Mesenchymal stem cell (in vitro differentiated cells and primary cell): ENCODE results near the gene VPS8.

ENCODE experiments used
- DNase-seq: peaks from one replicate; pipeline ENCODE4 v3.0.0-alpha.2; 2013
- H2AFZ ChIP-seq: one replicate; pipeline ENCODE4 v1.6.1; 2013; ENCODE audit warnings: low read depth, mild to moderate bottlenecking, control low read depth, inconsistent platforms, low read length, moderate library complexity
- H2AK5ac ChIP-seq: 2 replicates; pipeline ENCODE4 v1.6.1; 2013; ENCODE audit warnings: low read length, moderate library complexity, mild to moderate bottlenecking, inconsistent platforms; ENCODE audit not compliant: severe bottlenecking
- H2BK120ac ChIP-seq: one replicate; pipeline ENCODE4 v1.6.1; 2013; ENCODE audit warnings: low read depth, mild to moderate bottlenecking, inconsistent platforms, low read length, moderate library complexity
- H2BK12ac ChIP-seq, 2 experiments: one replicate each; pipeline ENCODE4 v1.6.1; 2013; ENCODE audit warnings: inconsistent platforms in 2 of 2, low read length in 2 of 2, mild to moderate bottlenecking in 2 of 2, moderate library complexity in 2 of 2, control low read depth in 1 of 2
- H2BK15ac ChIP-seq: one replicate; pipeline ENCODE4 v1.6.1; 2013; ENCODE audit warnings: mild to moderate bottlenecking, low read depth, inconsistent platforms; ENCODE audit not compliant: poor library complexity, severe bottlenecking
- H2BK5ac ChIP-seq: 2 replicates; pipeline ENCODE4 v1.6.1; 2013; ENCODE audit warnings: low read depth, mild to moderate bottlenecking, low read length, control low read depth, inconsistent platforms; ENCODE audit not compliant: poor library complexity, severe bottlenecking
- H3K14ac ChIP-seq, 2 experiments: one replicate each; pipeline ENCODE4 v1.6.1; 2013; ENCODE audit warnings: inconsistent platforms in 2 of 2, low read length in 2 of 2, control low read depth in 1 of 2, mild to moderate bottlenecking in 1 of 2, moderate library complexity in 1 of 2
- H3K18ac ChIP-seq, 2 experiments: one replicate each; pipeline ENCODE4 v1.6.1; 2013; ENCODE audit warnings: inconsistent platforms in 2 of 2, low read length in 2 of 2, control low read depth in 1 of 2, low read depth in 1 of 2, mild to moderate bottlenecking in 1 of 2
- H3K23ac ChIP-seq, 2 experiments: one replicate each; pipeline ENCODE4 v1.6.1; 2013; ENCODE audit warnings: inconsistent platforms in 2 of 2, low read length in 2 of 2, mild to moderate bottlenecking in 2 of 2, moderate library complexity in 2 of 2, control low read depth in 1 of 2
- H3K27ac ChIP-seq: 2 replicates; pipeline ENCODE4 v1.5.1; 2013; ENCODE audit warnings: mild to moderate bottlenecking, moderate library complexity, low read length, control low read depth, inconsistent platforms; ENCODE audit not compliant: poor library complexity, severe bottlenecking
- H3K27me3 ChIP-seq, 2 experiments: 2 replicates each; pipeline versions ENCODE4 v1.6.1 to v1.7.0; 2013; ENCODE audit warnings: low read length in 2 of 2, mild to moderate bottlenecking in 2 of 2, moderate library complexity in 2 of 2, control low read depth in 1 of 2, inconsistent platforms in 1 of 2; ENCODE audit not compliant: control insufficient read depth in 1 of 2, insufficient read depth in 1 of 2
- H3K36me3 ChIP-seq, 2 experiments: 2 replicates each; pipeline versions ENCODE4 v1.6.1 to v1.7.0; 2013; ENCODE audit warnings: low read length in 2 of 2, control low read depth in 1 of 2, inconsistent platforms in 1 of 2, low read depth in 1 of 2, mild to moderate bottlenecking in 1 of 2; ENCODE audit not compliant: insufficient read depth in 2 of 2, control insufficient read depth in 1 of 2
- H3K4ac ChIP-seq, 2 experiments: one replicate each; pipeline ENCODE4 v1.6.1; 2013; ENCODE audit warnings: inconsistent platforms in 2 of 2, low read length in 2 of 2, mild to moderate bottlenecking in 2 of 2, moderate library complexity in 2 of 2, control low read depth in 1 of 2, low read depth in 1 of 2
- H3K4me1 ChIP-seq: 2 replicates; pipeline ENCODE4 v1.6.1; 2013; ENCODE audit warnings: low read depth, low read length, control low read depth; ENCODE audit not compliant: control insufficient read depth, insufficient read depth
- H3K4me2 ChIP-seq: 2 replicates; pipeline ENCODE4 v1.6.1; 2013; ENCODE audit warnings: low read length, mild to moderate bottlenecking, inconsistent platforms; ENCODE audit not compliant: poor library complexity, severe bottlenecking
- H3K4me3 ChIP-seq, 2 experiments: 2 replicates each; pipeline versions ENCODE4 v1.5.1 to v1.7.0; 2013; ENCODE audit warnings: low read length in 2 of 2, mild to moderate bottlenecking in 2 of 2, control low read depth in 1 of 2, low read depth in 1 of 2; ENCODE audit not compliant: insufficient read depth in 1 of 2
- H3K79me1 ChIP-seq: replicated peaks from 2 replicates; pipeline ENCODE4 v1.6.1; 2013; ENCODE audit warnings: mild to moderate bottlenecking, control low read depth, low read length, inconsistent platforms; ENCODE audit not compliant: poor library complexity, severe bottlenecking
- H3K9ac ChIP-seq: 2 replicates; pipeline ENCODE4 v1.7.0; 2013; ENCODE audit warnings: mild to moderate bottlenecking, low read length, moderate library complexity
- H3K9me3 ChIP-seq: 2 replicates; pipeline ENCODE4 v1.7.0; 2013; ENCODE audit warnings: mild to moderate bottlenecking, low read length; ENCODE audit not compliant: control insufficient read depth
- H4K8ac ChIP-seq: one replicate; pipeline ENCODE4 v1.6.1; 2013; ENCODE audit warnings: inconsistent platforms, mild to moderate bottlenecking, low read length, moderate library complexity
- H4K91ac ChIP-seq: one replicate; pipeline ENCODE4 v1.6.1; 2013; ENCODE audit warnings: mild to moderate bottlenecking, low read length, inconsistent platforms
- whole genome bisulfite sequencing: methylation state at CpG from one replicate; pipeline ENCODE4 v1.1.7; 2013; ENCODE audit warnings: mixed read lengths; 5-methylcytosine and 5-hydroxymethylcytosine counted together

VPS8 gene

GRCh38 chr3:185057829-185058228 is 245.9 kb downstream of the VPS8 start:
- no peak overlapping the region for H3K4ac ChIP-seq
- no peak overlapping the region for H4K91ac ChIP-seq
- H3K18ac ChIP-seq: no peak overlapping the region
- peaks cover 2 to 33% of the 10 kb centered on the region in 2 experiments for H3K36me3 ChIP-seq
- H3K79me1 ChIP-seq: no peaks in the 10 kb centered on the region
- no peak overlapping the region for H4K8ac ChIP-seq
- no peak for DNase-seq
- H2AK5ac ChIP-seq: no peak overlapping the region
- H3K9ac ChIP-seq: no peak overlapping the region
- H2BK12ac ChIP-seq: no peak overlapping the region
- WGBS: 88% methylated on average over 1 of the region's 1 CpG
- no peak overlapping the region for H3K27ac ChIP-seq
- no peak overlapping the region for H3K23ac ChIP-seq
- H2BK15ac ChIP-seq: no peak overlapping the region
- no peak overlapping the region for H2BK5ac ChIP-seq
- no peaks in the 10 kb centered on the region for H3K27me3 ChIP-seq
- H3K4me1 ChIP-seq: no peaks in the 10 kb centered on the region
- H3K4me3 ChIP-seq: no peak overlapping the region
- no peak overlapping the region for H3K4me2 ChIP-seq
- H2BK120ac ChIP-seq: no peak overlapping the region
- H3K9me3 ChIP-seq: peaks cover 17% of the 10 kb centered on the region
- H2AFZ ChIP-seq: no peak overlapping the region
- H3K14ac ChIP-seq: no peak overlapping the region

GRCh38 chr3:185058796-185059195 is 246.8 kb downstream of the VPS8 start:
- no CpG with 5 or more reads among the region's 2 CpGs for WGBS
- H3K9ac ChIP-seq: no peak overlapping the region
- no peak for DNase-seq

GRCh38 chr3:185059766-185060165 is 247.8 kb downstream of the VPS8 start:
- H3K27ac ChIP-seq: no peak overlapping the region
- H2BK12ac ChIP-seq: no peak overlapping the region
- no peak overlapping the region for H3K18ac ChIP-seq
- peaks cover 17% of the 10 kb centered on the region for H3K9me3 ChIP-seq
- H3K36me3 ChIP-seq: peaks cover 0 to 18% of the 10 kb centered on the region in 2 experiments
- no peak overlapping the region for H3K23ac ChIP-seq
- no peaks in the 10 kb centered on the region for H3K79me1 ChIP-seq
- no peak for DNase-seq
- H3K4me1 ChIP-seq: no peaks in the 10 kb centered on the region
- 73% methylated on average over 2 of the region's 2 CpGs for WGBS
- no peak overlapping the region for H2BK5ac ChIP-seq
- no peak overlapping the region for H3K4ac ChIP-seq
- H2BK120ac ChIP-seq: no peak overlapping the region
- no peak overlapping the region for H4K91ac ChIP-seq
- no peak overlapping the region for H2AK5ac ChIP-seq
- no peak overlapping the region for H3K14ac ChIP-seq
- H2BK15ac ChIP-seq: no peak overlapping the region
- no peak overlapping the region for H2AFZ ChIP-seq
- H4K8ac ChIP-seq: no peak overlapping the region
- H3K27me3 ChIP-seq: no peaks in the 10 kb centered on the region
- H3K9ac ChIP-seq: no peak overlapping the region
- H3K4me3 ChIP-seq: no peak overlapping the region
- H3K4me2 ChIP-seq: no peak overlapping the region

More at GRCh38 chr3:185058796-185059195, 246.8 kb downstream of the VPS8 start:
- Histone ChIP-seq H3K36me3 (peaks cover 2 to 25% of the 10 kb centered on the region in 2 experiments), H3K4ac (no peak overlapping the region), H3K79me1 (no peaks in the 10 kb centered on the region), H3K9me3 (peaks cover 17% of the 10 kb centered on the region), H3K4me2 (no peak overlapping the region), H3K4me3 (no peak overlapping the region), H4K91ac (no peak overlapping the region), H3K27ac (no peak overlapping the region), H2BK15ac (no peak overlapping the region), H3K23ac (no peak overlapping the region), H2AK5ac (no peak overlapping the region), H4K8ac (no peak overlapping the region), H3K27me3 (no peaks in the 10 kb centered on the region), H3K4me1 (no peaks in the 10 kb centered on the region), H2BK120ac (no peak overlapping the region), H3K14ac (no peak overlapping the region), H2BK12ac (no peak overlapping the region), H3K18ac (no peak overlapping the region), H2AFZ (no peak overlapping the region), H2BK5ac (no peak overlapping the region)

GRCh38 chr3:185060655-185061054 is 248.7 kb downstream of the VPS8 start:
- Histone ChIP-seq H2AK5ac (no peak overlapping the region), H3K23ac (no peak overlapping the region), H3K36me3 (peaks cover 0 to 10% of the 10 kb centered on the region in 2 experiments), H2AFZ (no peak overlapping the region), H3K79me1 (no peaks in the 10 kb centered on the region), H2BK15ac (no peak overlapping the region), H3K27ac (no peak overlapping the region), H2BK5ac (no peak overlapping the region), H3K4me1 (no peaks in the 10 kb centered on the region), H3K27me3 (no peaks in the 10 kb centered on the region), H4K8ac (no peak overlapping the region), H3K4ac (no peak overlapping the region), H2BK12ac (no peak overlapping the region), H2BK120ac (no peak overlapping the region), H3K9ac (no peak overlapping the region), H3K14ac (no peak overlapping the region), H3K4me3 (no peak overlapping the region), H3K4me2 (no peak overlapping the region), H3K9me3 (peaks cover 17% of the 10 kb centered on the region), H4K91ac (no peak overlapping the region), H3K18ac (no peak overlapping the region)
- WGBS: 88% methylated on average over 2 of the region's 2 CpGs
- no peak for DNase-seq
